ENCODE measurements around the gene L2HGDH.

- TF ChIP-seq, protein P1, sequence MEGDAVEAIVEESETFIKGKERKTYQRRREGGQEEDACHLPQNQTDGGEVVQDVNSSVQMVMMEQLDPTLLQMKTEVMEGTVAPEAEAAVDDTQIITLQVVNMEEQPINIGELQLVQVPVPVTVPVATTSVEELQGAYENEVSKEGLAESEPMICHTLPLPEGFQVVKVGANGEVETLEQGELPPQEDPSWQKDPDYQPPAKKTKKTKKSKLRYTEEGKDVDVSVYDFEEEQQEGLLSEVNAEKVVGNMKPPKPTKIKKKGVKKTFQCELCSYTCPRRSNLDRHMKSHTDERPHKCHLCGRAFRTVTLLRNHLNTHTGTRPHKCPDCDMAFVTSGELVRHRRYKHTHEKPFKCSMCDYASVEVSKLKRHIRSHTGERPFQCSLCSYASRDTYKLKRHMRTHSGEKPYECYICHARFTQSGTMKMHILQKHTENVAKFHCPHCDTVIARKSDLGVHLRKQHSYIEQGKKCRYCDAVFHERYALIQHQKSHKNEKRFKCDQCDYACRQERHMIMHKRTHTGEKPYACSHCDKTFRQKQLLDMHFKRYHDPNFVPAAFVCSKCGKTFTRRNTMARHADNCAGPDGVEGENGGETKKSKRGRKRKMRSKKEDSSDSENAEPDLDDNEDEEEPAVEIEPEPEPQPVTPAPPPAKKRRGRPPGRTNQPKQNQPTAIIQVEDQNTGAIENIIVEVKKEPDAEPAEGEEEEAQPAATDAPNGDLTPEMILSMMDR (IDR thresholded peaks at IDR 0.05) = peak in 1 of 5 experiments; percentile 28
- no peak for TF ChIP-seq EP300 (IDR thresholded peaks at IDR 0.05; ENCODE audit: low read depth)
Measured at GRCh38 chr14:50311972-50312733, at the start of gene L2HGDH, which contains the start of gene DMAC2L.
